ENCODE data around the gene LRP11.

GRCh38 chr6:149779644-149779963 lies 84.6 kb downstream of the LRP11 start:
- no peak for TF ChIP-seq EZH2 (IDR thresholded peaks at IDR 0.05; ENCODE audit: insufficient read depth, poor library complexity, severe bottlenecking)
- TF ChIP-seq EZH2phosphoT487 (IDR thresholded peaks at IDR 0.05; ENCODE audit: insufficient read depth, low read depth) = no peak

Measured in GM23248 (cell line).